ENCODE measurements around the gene CUL2. TPM values are rescaled to one million over a fixed set of nuclear protein-coding genes. Genes with fewer than 3 reads are reported as not detected.

Gene CUL2
- total and polyA plus RNA-seq, 8 donors: 2.3 to 31.9 (median 9.2) TPM

- peaks cover 18 to 93% (median 82%) of the 10 kb centered on the region in 4 donors for H3K36me3 ChIP-seq
- DNase-seq: peak in 1 of 2 donors; percentile 25
- no peaks in the 10 kb centered on the region for H3K4me1 ChIP-seq
- no peak overlapping the region for H3K4me3 ChIP-seq
- H3K27ac ChIP-seq: no peak overlapping the region
- no peaks in the 10 kb centered on the region for H3K9me3 ChIP-seq
- H3K27me3 ChIP-seq: no peaks in the 10 kb centered on the region
- intact Hi-C loops (cut with DNase I; ENCODE audit: low total_unique reads): no loop called here
- no peak for TF ChIP-seq POLR2A (IDR thresholded peaks at IDR 0.05)
- peak in 4 of 7 experiments; percentile 13 to 30 (median 22) for TF ChIP-seq CTCF (IDR thresholded peaks at IDR 0.05)
These were observed 62.6 kb downstream of the CUL2 start for GRCh38 chr10:35027567-35027966.

- DNase-seq: no peak
- H3K36me3 ChIP-seq: peaks cover 16 to 93% (median 80%) of the 10 kb centered on the region in 4 donors
- TF ChIP-seq CTCF (IDR thresholded peaks at IDR 0.05) (no peak), EP300 (IDR thresholded peaks at IDR 0.05) (no peak), POLR2A (IDR thresholded peaks at IDR 0.05) (no peak), POLR2AphosphoS5 (IDR thresholded peaks at IDR 0.05) (no peak)
- no peaks in the 10 kb centered on the region for H3K9me3 ChIP-seq
- H3K4me1 ChIP-seq: no peaks in the 10 kb centered on the region
- H3K27me3 ChIP-seq: no peaks in the 10 kb centered on the region
- intact Hi-C loops (cut with DNase I; ENCODE audit: low total_unique reads): no loop called here
- H3K4me3 ChIP-seq: no peak overlapping the region
- no peak overlapping the region for H3K27ac ChIP-seq
These were observed 64.2 kb downstream of the CUL2 start for GRCh38 chr10:35025916-35026315.

DNA sequence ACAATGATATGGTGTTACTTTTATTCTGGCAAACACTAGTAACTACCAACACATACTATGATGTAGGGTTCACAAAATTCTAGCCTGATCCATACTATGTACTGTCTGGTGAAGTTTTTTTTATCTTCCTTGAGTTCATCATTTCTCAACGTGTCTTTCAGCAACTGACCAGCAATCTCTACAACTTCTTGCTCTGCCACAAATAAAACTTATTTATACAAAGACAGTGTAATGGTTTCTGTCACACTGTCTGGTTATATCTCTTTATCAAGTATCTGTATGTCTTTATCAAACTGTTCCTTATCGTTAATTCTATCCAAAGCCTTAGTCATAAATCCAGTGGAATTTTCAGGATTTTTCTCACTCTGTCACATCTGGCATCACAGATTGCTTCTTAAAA is 69.7 kb downstream of the CUL2 start:
- Histone ChIP-seq H3K4me1 (no peaks in the 10 kb centered on the region), H3K36me3 (peaks cover 0 to 80% (median 72%) of the 10 kb centered on the region in 4 donors), H3K9me3 (no peaks in the 10 kb centered on the region), H3K27me3 (no peaks in the 10 kb centered on the region), H3K27ac (no peak overlapping the region), H3K4me3 (no peak overlapping the region)
- TF ChIP-seq EP300 (IDR thresholded peaks at IDR 0.05): no peak
- TF ChIP-seq CTCF (IDR thresholded peaks at IDR 0.05): no peak
- TF ChIP-seq POLR2A (IDR thresholded peaks at IDR 0.05): no peak
- TF ChIP-seq POLR2AphosphoS5 (IDR thresholded peaks at IDR 0.05): no peak
- 62 to 76% (median 70%) methylated on average over 2 of the region's 2 CpGs for WGBS, 5 donors
- DNase-seq: no peak
- intact Hi-C loops (cut with DNase I; ENCODE audit: low total_unique reads): no loop called here

DNA sequence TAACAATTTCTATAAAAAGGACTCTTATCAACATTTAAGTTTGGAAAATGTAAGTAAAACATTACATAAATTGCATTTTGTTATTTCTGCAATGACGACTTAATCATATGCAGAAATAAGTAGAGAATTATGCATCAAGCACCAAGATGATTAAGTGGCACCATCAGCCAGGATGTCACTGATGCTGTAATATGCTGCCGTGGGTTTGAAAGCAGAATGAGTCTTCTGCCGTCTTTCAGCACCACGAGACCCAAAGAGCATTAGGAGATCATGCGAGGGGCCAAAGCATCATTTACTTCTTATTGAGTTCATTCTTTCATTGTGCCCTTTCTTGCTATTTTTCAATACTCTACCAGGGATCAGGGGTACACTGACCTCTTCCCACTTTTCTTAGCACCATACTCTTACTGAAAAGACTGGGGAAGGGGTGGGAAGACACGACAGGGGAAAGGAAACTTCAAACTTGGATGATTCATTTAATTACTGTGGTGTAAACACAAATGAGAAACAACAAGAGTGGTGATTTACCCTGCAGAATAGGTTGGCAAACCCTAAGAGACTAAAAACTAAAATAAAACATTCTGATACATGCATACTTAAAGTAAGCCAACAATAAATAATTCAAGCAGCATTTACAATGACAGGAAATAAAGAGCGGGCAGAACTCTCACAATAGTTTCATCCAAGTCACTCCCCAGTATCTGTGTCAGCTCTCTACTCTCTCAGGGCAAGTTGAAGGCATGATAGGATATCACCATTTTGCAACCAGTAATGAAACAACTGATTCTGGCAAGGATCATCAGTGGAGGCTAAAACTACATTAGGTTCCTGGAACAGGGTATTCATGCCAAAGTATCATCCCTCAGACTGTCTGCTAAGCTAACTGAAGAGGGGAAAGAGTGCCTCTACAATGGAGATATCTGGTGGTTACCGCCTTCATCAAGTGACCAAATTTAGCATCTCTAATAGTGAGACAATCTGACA is 70.8 kb downstream of the CUL2 start:
- no peak for DNase-seq
- WGBS, 5 donors: 79 to 86% (median 82%) methylated on average over 8 of the region's 8 CpGs
- Histone ChIP-seq H3K9me3 (no peaks in the 10 kb centered on the region), H3K4me3 (no peak overlapping the region), H3K4me1 (no peaks in the 10 kb centered on the region), H3K27ac (no peak overlapping the region), H3K27me3 (no peaks in the 10 kb centered on the region), H3K36me3 (peaks cover 0 to 79% (median 74%) of the 10 kb centered on the region in 4 donors)
- TF ChIP-seq POLR2AphosphoS5 (IDR thresholded peaks at IDR 0.05): no peak
- TF ChIP-seq EP300 (IDR thresholded peaks at IDR 0.05): no peak
- no peak for TF ChIP-seq CTCF (IDR thresholded peaks at IDR 0.05)
- no peak for TF ChIP-seq POLR2A (IDR thresholded peaks at IDR 0.05)
- intact Hi-C loops (cut with DNase I; ENCODE audit: low total_unique reads): no loop called here
